HepG2 (cell line): ENCODE results near the gene CFAP92. TPM values are rescaled to one million over a fixed set of nuclear protein-coding genes. Genes with fewer than 3 reads are reported as not detected.

ENCODE experiments used
- ARNT ChIP-seq: fragments of 450-650 bp; IDR thresholded peaks from 2 replicates; pipeline ENCODE4 v1.6.1; 2017
- FLYWCH1 ChIP-seq: sonication (generic); formaldehyde crosslinking; IDR thresholded peaks from 2 replicates; pipeline ENCODE4 v1.8.1; 2023; ENCODE audit warnings: mild to moderate bottlenecking, missing genetic modification reagents
- HOXA9 ChIP-seq: sonication (generic); formaldehyde crosslinking; IDR thresholded peaks from 2 replicates; pipeline ENCODE4 v1.8.1; 2022; ENCODE audit warnings: missing genetic modification reagents, mild to moderate bottlenecking, moderate library complexity, borderline replicate concordance
- KDM6A ChIP-seq: IDR thresholded peaks from 2 replicates; pipeline ENCODE4 v1.6.1; 2016; ENCODE audit warnings: low read depth
- MTF2 ChIP-seq: sonication (generic); formaldehyde crosslinking; IDR thresholded peaks from 2 replicates; pipeline ENCODE4 v1.5.0; 2020; ENCODE audit warnings: missing genetic modification reagents, borderline replicate concordance
- NFAT5 ChIP-seq: sonication (generic); formaldehyde crosslinking; IDR thresholded peaks from 2 replicates; pipeline ENCODE4 v1.4.0; 2020; ENCODE audit warnings: missing genetic modification reagents
- NFKB2 ChIP-seq: sonication (generic); formaldehyde crosslinking; IDR thresholded peaks from 2 replicates; pipeline ENCODE4 v1.4.0; 2020; ENCODE audit warnings: missing genetic modification reagents, borderline replicate concordance
- PAF1 ChIP-seq: IDR thresholded peaks from 2 replicates; pipeline ENCODE4 v1.6.1; 2016; ENCODE audit warnings: missing genetic modification reagents, missing compliant biosample characterization
- PBX2 ChIP-seq: IDR thresholded peaks from 2 replicates; pipeline ENCODE4 v1.6.1; 2016; ENCODE audit warnings: control low read depth
- PITX1 ChIP-seq: sonication (generic); formaldehyde crosslinking; IDR thresholded peaks from 2 replicates; pipeline ENCODE4 v1.5.1; 2020; ENCODE audit warnings: mild to moderate bottlenecking, missing genetic modification reagents
- RBM39 ChIP-seq: fragments of 200-400 bp; formaldehyde crosslinking; IDR thresholded peaks from one replicate; pipeline ENCODE4 v1.6.1; 2018; ENCODE audit warnings: antibody characterized with exemption, mild to moderate bottlenecking, low read depth, low read length; ENCODE audit not compliant: poor library complexity, severe bottlenecking
- REL ChIP-seq: sonication (generic); formaldehyde crosslinking; conservative IDR thresholded peaks from 2 replicates; pipeline ENCODE4 v1.8.0; 2022; ENCODE audit warnings: mild to moderate bottlenecking, missing genetic modification reagents, moderate library complexity
- SIN3B ChIP-seq: fragments of 150-350 bp; IDR thresholded peaks from 2 replicates; pipeline ENCODE4 v1.6.1; 2014; ENCODE audit warnings: low read length
- ZBTB20 ChIP-seq: sonication (generic); formaldehyde crosslinking; IDR thresholded peaks from 2 replicates; pipeline ENCODE4 v1.8.1; 2023; ENCODE audit warnings: missing genetic modification reagents, low read depth, mild to moderate bottlenecking, borderline replicate concordance
- ZFP36 ChIP-seq: fragments of 150-350 bp; IDR thresholded peaks from 2 replicates; pipeline ENCODE4 v1.6.1; 2018; ENCODE audit warnings: borderline replicate concordance, low read length, low read depth; ENCODE audit not compliant: partially characterized antibody
- ZFP36L2 ChIP-seq: sonication (generic); formaldehyde crosslinking; IDR thresholded peaks from 2 replicates; pipeline ENCODE4 v1.4.0; 2020; ENCODE audit warnings: missing genetic modification reagents
- ZNF282 ChIP-seq: fragments of 450-650 bp; IDR thresholded peaks from 2 replicates; pipeline ENCODE4 v1.6.1; 2018; ENCODE audit not compliant: partially characterized antibody
- ZNF510 ChIP-seq: sonication (generic); formaldehyde crosslinking; IDR thresholded peaks from 2 replicates; pipeline ENCODE4 v1.4.0; 2020; ENCODE audit warnings: low read depth, mild to moderate bottlenecking, missing genetic modification reagents
- ZNF619 ChIP-seq: sonication (generic); formaldehyde crosslinking; IDR thresholded peaks from 2 replicates; pipeline ENCODE4 v1.4.0; 2020; ENCODE audit warnings: mild to moderate bottlenecking, missing genetic modification reagents
- ZNF709 ChIP-seq: sonication (generic); formaldehyde crosslinking; IDR thresholded peaks from 2 replicates; pipeline ENCODE4 v1.5.0; 2020; ENCODE audit warnings: mild to moderate bottlenecking, missing genetic modification reagents
- ZNF788 ChIP-seq: sonication (generic); formaldehyde crosslinking; IDR thresholded peaks from 2 replicates; pipeline ENCODE4 v1.5.0; 2020; ENCODE audit warnings: mild to moderate bottlenecking, missing genetic modification reagents, borderline replicate concordance
- ZNF841 ChIP-seq: sonication (generic); formaldehyde crosslinking; IDR thresholded peaks from 2 replicates; pipeline ENCODE4 v1.8.1; 2023; ENCODE audit warnings: missing genetic modification reagents, borderline replicate concordance
- ZSCAN5A ChIP-seq: sonication (generic); formaldehyde crosslinking; IDR thresholded peaks from 2 replicates; pipeline ENCODE4 v1.8.0; 2022; ENCODE audit warnings: mild to moderate bottlenecking, missing genetic modification reagents, borderline replicate concordance
- polyA plus RNA-seq, 8 experiments: library from polyadenylated mRNA; depleted of rRNA in 3 of 8; stranded (reverse) in 7 of 8; unstranded in 1 of 8; fragments of >200 nt; fragmentation: Illumina TruSeq in 4 of 8; extraction: Trizol in 4 of 8; gene quantifications; 2 replicates each; pipeline versions ENCODE4 v1.2.1 to v1.2.3, GENCODE V29; 2011 to 2016; ENCODE audit warnings: low read depth in 4 of 8, missing spikeins in 1 of 8, mixed read lengths in 1 of 8; ENCODE audit not compliant: insufficient read depth in 1 of 8
- total RNA-seq, 5 experiments: library from RNA; depleted of rRNA; stranded (reverse); fragments of >200 nt; fragmentation: Illumina TruSeq; extraction: Trizol; gene quantifications; 2 replicates each; pipeline ENCODE4 v1.2.3, GENCODE V29; 2016; ENCODE audit warnings: low read depth in 1 of 5

CFAP92 gene
- total and polyA plus RNA-seq, 2 of the 13 experiments (the other 11 are each of a cell fraction or from before 2014, with no cell fraction given): 0.18 to 0.46 TPM

GRCh38 chr3:128879125-128879969 lies 114.5 kb downstream of the CFAP92 start, which contains the start of gene ACAD9 (continued):
- peak; percentile 93 for TF ChIP-seq NFAT5 (CRISPR knock-in tag)
- TF ChIP-seq ZNF619 (CRISPR knock-in tag): peak; percentile 89; the same call in 1 of the 2 replicates
- TF ChIP-seq ZFP36: no peak
- TF ChIP-seq ARNT: no peak
- peak; percentile 92 for TF ChIP-seq REL (CRISPR knock-in tag)
- TF ChIP-seq ZNF510: peak; percentile 64; the same call in 1 of the 2 replicates
- TF ChIP-seq NFKB2 (CRISPR knock-in tag): peak; percentile 98
- no peak for TF ChIP-seq PAF1 (CRISPR knock-in tag)
- peak; percentile 70 for TF ChIP-seq RBM39
- TF ChIP-seq ZSCAN5A (CRISPR knock-in tag): no peak
- TF ChIP-seq HOXA9 (CRISPR knock-in tag): no peak; the same call in 1 of the 2 replicates
- TF ChIP-seq ZNF841 (CRISPR knock-in tag): peak; percentile 53; the same call in 1 of the 2 replicates
- peak; percentile 78 for TF ChIP-seq PITX1 (CRISPR knock-in tag)
- no peak for TF ChIP-seq PBX2 (CRISPR knock-in tag)
- TF ChIP-seq KDM6A (CRISPR knock-in tag): no peak
- no peak for TF ChIP-seq ZNF282
- peak; percentile 68 for TF ChIP-seq SIN3B
- TF ChIP-seq ZNF788 (CRISPR knock-in tag): peak; percentile 99
- TF ChIP-seq ZFP36L2 (CRISPR knock-in tag): no peak
- no peak for TF ChIP-seq MTF2 (CRISPR knock-in tag)
- peak; percentile 89; the same call in 1 of the 2 replicates for TF ChIP-seq ZNF709 (CRISPR knock-in tag)
- TF ChIP-seq FLYWCH1 (CRISPR knock-in tag): no peak
- peak; percentile 91; the same call in 1 of the 2 replicates for TF ChIP-seq ZBTB20 (CRISPR knock-in tag)
